H1 (cell line): Measurements from ENCODE around the gene HMX1. TPM values are rescaled to one million over a fixed set of nuclear protein-coding genes. Genes with fewer than 3 reads are reported as not detected.

Experiments used
- CTCF ChIA-PET: fragments of 300-600 bp; sonication (Branson Sonifier 250); formaldehyde crosslinking; loops from one replicate; lab custom pipeline; 2021; ENCODE audit not compliant: partially characterized antibody; lab: Charles Lee
- POLR2A ChIA-PET: fragments of 300-600 bp; sonication (Branson Sonifier 250); formaldehyde crosslinking; loops from one replicate; lab custom pipeline; 2021; ENCODE audit warnings: inconsistent platforms; ENCODE audit not compliant: partially characterized antibody; lab: Charles Lee
- DNase-seq, 2 experiments: peaks; one replicate each; pipeline versions ENCODE4 v3.0.0 to v3.0.0-alpha.2; 2010 to 2022; ENCODE audit warnings: low spot score in 2 of 2, low read depth in 1 of 2, mixed read lengths in 1 of 2
- FAIRE-seq: peaks from 2 replicates; lab custom pipeline; 2011; peaks lifted over from hg19 to GRCh38; lab: Jason Lieb, UNC
- H2AFZ ChIP-seq: 2 replicates; pipeline ENCODE4 v1.8.1; 2012; ENCODE audit warnings: low read length, inconsistent platforms
- H2AK5ac ChIP-seq: 2 replicates; pipeline ENCODE4 v1.6.1; 2013; ENCODE audit warnings: low read depth, low read length
- H2BK120ac ChIP-seq: replicated peaks from 2 replicates; pipeline ENCODE3; 2013; ENCODE audit warnings: low read depth, low read length, inconsistent platforms
- H2BK12ac ChIP-seq: 2 replicates; pipeline ENCODE4 v1.6.1; 2013; ENCODE audit warnings: low read depth, low read length
- H2BK15ac ChIP-seq: 2 replicates; pipeline ENCODE4 v1.6.1; 2013; ENCODE audit warnings: low read length
- H2BK20ac ChIP-seq: 2 replicates; pipeline ENCODE4 v1.6.1; 2013; ENCODE audit warnings: low read length
- H2BK5ac ChIP-seq: 2 replicates; pipeline ENCODE4 v1.6.1; 2013; ENCODE audit warnings: low read depth, low read length
- H3K14ac ChIP-seq: 2 replicates; pipeline ENCODE4 v1.6.1; 2013; ENCODE audit warnings: inconsistent platforms; ENCODE audit not compliant: insufficient read length
- H3K18ac ChIP-seq: 2 replicates; pipeline ENCODE4 v1.6.1; 2013; ENCODE audit warnings: low read length; ENCODE audit errors: extremely low read depth
- H3K23ac ChIP-seq: 2 replicates; pipeline ENCODE4 v1.6.1; 2013; ENCODE audit warnings: inconsistent platforms; ENCODE audit not compliant: insufficient read length
- H3K23me2 ChIP-seq: 2 replicates; pipeline ENCODE4 v1.6.1; 2013; ENCODE audit warnings: low read depth, low read length
- H3K27ac ChIP-seq: 2 replicates; pipeline ENCODE4 v1.6.1; 2011; ENCODE audit warnings: low read depth, low read length, inconsistent platforms
- H3K27me3 ChIP-seq, 4 experiments: replicated peaks in 1 of 4; 1 replicate in 1 of 4; 2 replicates in 3 of 4; pipeline versions ENCODE4 v1.6.1 to v1.8.1; 2011 to 2013; ENCODE audit warnings: low read length in 3 of 4, mild to moderate bottlenecking in 3 of 4, inconsistent platforms in 2 of 4, mixed read lengths in 2 of 4, moderate library complexity in 1 of 4; ENCODE audit not compliant: control insufficient read depth in 3 of 4, insufficient read depth in 3 of 4; ENCODE audit errors: extremely low read depth in 1 of 4
- H3K36me3 ChIP-seq, 4 experiments: 2 replicates each; pipeline versions ENCODE4 v1.6.1 to v1.8.1; 2011 to 2013; ENCODE audit warnings: mild to moderate bottlenecking in 4 of 4, low read length in 3 of 4, moderate library complexity in 2 of 4, control low read depth in 1 of 4, inconsistent platforms in 1 of 4; ENCODE audit not compliant: insufficient read depth in 4 of 4, control insufficient read depth in 2 of 4
- H3K4ac ChIP-seq: replicated peaks from 2 replicates; pipeline ENCODE3; 2013; ENCODE audit warnings: low read length, low read depth, mixed read lengths, inconsistent platforms; ENCODE audit not compliant: insufficient read length
- H3K4me1 ChIP-seq, 4 experiments: replicated peaks in 1 of 4; 1 replicate in 1 of 4; 2 replicates in 3 of 4; pipeline versions ENCODE4 v1.6.1 to v1.8.1; 2011 to 2013; ENCODE audit warnings: low read length in 3 of 4, inconsistent platforms in 2 of 4, mixed read lengths in 1 of 4; ENCODE audit not compliant: insufficient read depth in 4 of 4, control insufficient read depth in 3 of 4
- H3K4me2 ChIP-seq, 2 experiments: 2 replicates each; pipeline versions ENCODE4 v1.6.1 to v1.8.1; 2011 to 2013; ENCODE audit warnings: low read depth in 2 of 2, low read length in 2 of 2, control low read depth in 1 of 2, inconsistent platforms in 1 of 2, mild to moderate bottlenecking in 1 of 2; ENCODE audit not compliant: insufficient read depth in 1 of 2
- H3K4me3 ChIP-seq, 4 experiments: fragments of 200-600, 300-600 bp in 1 of 4; sonication (generic), shearing (Covaris generic), sonication (Bioruptor Twin) in 1 of 4; 2 replicates each; pipeline versions ENCODE4 v1.5.1 to v1.8.1; 2011 to 2016; ENCODE audit warnings: low read length in 4 of 4, low read depth in 3 of 4, control low read depth in 2 of 4, inconsistent platforms in 2 of 4, mild to moderate bottlenecking in 2 of 4, mixed read lengths in 1 of 4, moderate library complexity in 1 of 4; ENCODE audit not compliant: insufficient read depth in 2 of 4; ENCODE audit errors: extremely low read depth in 1 of 4
- H3K56ac ChIP-seq: replicated peaks from 2 replicates; pipeline ENCODE3; 2013; ENCODE audit warnings: low read depth, mild to moderate bottlenecking, mixed read lengths, low read length, inconsistent platforms; ENCODE audit not compliant: insufficient read length
- H3K79me1 ChIP-seq: 2 replicates; pipeline ENCODE4 v1.6.1; 2013; ENCODE audit warnings: low read depth, low read length, control low read depth
- H3K79me2 ChIP-seq, 2 experiments: 2 replicates each; pipeline versions ENCODE4 v1.6.1 to v1.8.1; 2012 to 2013; ENCODE audit warnings: low read length in 2 of 2, mild to moderate bottlenecking in 2 of 2, inconsistent platforms in 1 of 2; ENCODE audit not compliant: insufficient read depth in 2 of 2, control insufficient read depth in 1 of 2
- H3K9ac ChIP-seq, 4 experiments: replicated peaks in 1 of 4; 1 replicate in 1 of 4; 2 replicates in 3 of 4; pipeline versions ENCODE4 v1.6.1 to v1.8.1; 2011 to 2013; ENCODE audit warnings: low read depth in 3 of 4, low read length in 3 of 4, control low read depth in 2 of 4, mild to moderate bottlenecking in 2 of 4, moderate library complexity in 2 of 4, inconsistent platforms in 1 of 4; ENCODE audit errors: extremely low read depth in 1 of 4
- H3K9me3 ChIP-seq, 2 experiments: 2 replicates each; pipeline versions ENCODE4 v1.6.1 to v1.8.1; 2012 to 2013; ENCODE audit warnings: mild to moderate bottlenecking in 2 of 2, moderate library complexity in 2 of 2, control low read depth in 1 of 2, inconsistent platforms in 1 of 2, low read depth in 1 of 2, low read length in 1 of 2, mixed read lengths in 1 of 2; ENCODE audit not compliant: insufficient read depth in 2 of 2
- H4K20me1 ChIP-seq, 2 experiments: replicated peaks in 1 of 2; 2 replicates each; pipeline versions ENCODE3 to v1.8.1; 2011 to 2013; ENCODE audit warnings: inconsistent platforms in 2 of 2, low read length in 2 of 2, mild to moderate bottlenecking in 1 of 2; ENCODE audit not compliant: insufficient read depth in 2 of 2, control insufficient read depth in 1 of 2
- H4K5ac ChIP-seq: 2 replicates; pipeline ENCODE4 v1.6.1; 2013; ENCODE audit warnings: low read length, low read depth, mixed read lengths, inconsistent platforms; ENCODE audit not compliant: insufficient read length
- H4K8ac ChIP-seq: 2 replicates; pipeline ENCODE4 v1.8.0; 2013; ENCODE audit warnings: mild to moderate bottlenecking, moderate library complexity, low read length, inconsistent platforms; ENCODE audit not compliant: insufficient read depth; ENCODE audit errors: extremely low read depth
- H4K91ac ChIP-seq: replicated peaks from 2 replicates; pipeline ENCODE3; 2013; ENCODE audit warnings: low read length, mixed read lengths, inconsistent platforms; ENCODE audit not compliant: insufficient read length
- E2F6 ChIP-seq: IDR thresholded peaks from 2 replicates; pipeline ENCODE4 v1.6.1; 2012; ENCODE audit warnings: inconsistent platforms
- EZH2 ChIP-seq: fragments of 200-600 bp; sonication (generic); IDR thresholded peaks from 2 replicates; pipeline ENCODE4 v1.7.1; 2012; ENCODE audit warnings: low read depth, mild to moderate bottlenecking, moderate library complexity, low read length, inconsistent platforms; ENCODE audit not compliant: severe bottlenecking
- MAFK ChIP-seq: IDR thresholded peaks from 2 replicates; pipeline ENCODE4 v1.6.1; 2012; ENCODE audit warnings: low read depth, mild to moderate bottlenecking, improper control_type of control experiment, low read length
- POU5F1 ChIP-seq: IDR thresholded peaks from 2 replicates; pipeline ENCODE4 v1.6.1; 2011; ENCODE audit warnings: low read depth, mild to moderate bottlenecking, low read length, moderate library complexity
- RXRA ChIP-seq: IDR thresholded peaks from 2 replicates; pipeline ENCODE4 v1.6.1; 2011; ENCODE audit warnings: low read depth, mild to moderate bottlenecking, low read length, moderate library complexity; ENCODE audit not compliant: insufficient read depth
- WGBS, 2 experiments: shearing (Covaris generic) in 1 of 2; methylation state at CpG; one replicate each; pipeline versions ENCODE4 v1.1.6 to v1.1.7; 2013 to 2015; ENCODE audit warnings: low lambda C conversion rate in 2 of 2, mixed read lengths in 2 of 2, inconsistent platforms in 1 of 2, low coverage in 1 of 2, missing lambda C conversion rate in 1 of 2; ENCODE audit not compliant: insufficient replicate concordance in 2 of 2, insufficient coverage in 1 of 2, insufficient read length in 1 of 2; ENCODE audit errors: extremely low coverage in 1 of 2, missing lambda C conversion rate in 1 of 2; 5-methylcytosine and 5-hydroxymethylcytosine counted together
- polyA plus RNA-seq, 7 experiments: library from polyadenylated mRNA; depleted of rRNA in 3 of 7; stranded (reverse) in 5 of 7; unstranded in 2 of 7; fragments of >200 nt in 5 of 7; fragments of 200-250 nt in 2 of 7; gene quantifications; 1 replicate in 5 of 7; 2 replicates in 1 of 7; 4 replicates in 1 of 7; pipeline versions ENCODE4 v1.2.1 to v1.2.3, GENCODE V29; 2011 to 2013; ENCODE audit warnings: missing spikeins in 2 of 7, mixed read lengths in 2 of 7
- total RNA-seq: library from RNA; stranded (reverse); fragmentation: NEBNext Ultra II Directional; extraction: Animal tissue kit (Norgen Biotek cat#: 25700); gene quantifications from 2 replicates; pipeline ENCODE4 v1.2.1, GENCODE V29; 2021

HMX1 gene
- total and polyA plus RNA-seq, 2 of the 8 experiments (the other 6 are each of a cell fraction or from before 2014, with no cell fraction given): 0.26 TPM; not detected in 1

- no peak overlapping the region for H3K14ac ChIP-seq
- no peak overlapping the region for H3K56ac ChIP-seq
- no peak overlapping the region for H2AFZ ChIP-seq
- H2AK5ac ChIP-seq: no peak overlapping the region
- H3K79me2 ChIP-seq: no peaks in the 10 kb centered on the region
- H2BK20ac ChIP-seq: no peak overlapping the region
- no peaks in the 10 kb centered on the region for H3K23me2 ChIP-seq
- H3K36me3 ChIP-seq: no peaks in the 10 kb centered on the region
- no peak overlapping the region for H3K27ac ChIP-seq
- no peak overlapping the region for H2BK12ac ChIP-seq
- H4K8ac ChIP-seq: peak overlapping the region; percentile 36; the same call in 1 of the 2 replicates
- no peak overlapping the region for H3K4me2 ChIP-seq
- FAIRE-seq (no peak), DNase-seq (no peak)
- no peak overlapping the region for H4K5ac ChIP-seq
- H3K9ac ChIP-seq: no peak overlapping the region
- H3K4me3 ChIP-seq: no peak overlapping the region
- H3K4me1 ChIP-seq: no peaks in the 10 kb centered on the region
- H2BK15ac ChIP-seq: no peak overlapping the region
- H3K23ac ChIP-seq: no peak overlapping the region
- H3K27me3 ChIP-seq: no peaks in the 10 kb centered on the region
- no peak overlapping the region for H2BK120ac ChIP-seq
- CTCF ChIA-PET: interaction anchor here (0.9 to 1.7 kb wide), 5 partner anchors 9 to 157 kb away, joined by 3 to 5 read pairs (median 3); no protein-coding TSS in a partner anchor
- POLR2A ChIA-PET: no interaction called here
- H2BK5ac ChIP-seq: no peak overlapping the region
- H4K20me1 ChIP-seq: no peaks in the 10 kb centered on the region
- no peaks in the 10 kb centered on the region for H3K79me1 ChIP-seq
- H4K91ac ChIP-seq: no peak overlapping the region
- no peak for TF ChIP-seq E2F6
- TF ChIP-seq EZH2: no peak
- no peak for TF ChIP-seq POU5F1
- TF ChIP-seq RXRA: no peak
- no peak for TF ChIP-seq MAFK
- H3K9me3 ChIP-seq: peaks cover 0 to 7% of the 10 kb centered on the region in 2 experiments; a peak in 2 of 4 replicates
- no peak overlapping the region for H3K18ac ChIP-seq
- no peak overlapping the region for H3K4ac ChIP-seq
- 83% methylated on average over 11 of the region's 13 CpGs; no CpG with 5 or more reads in 1 of the 2 experiments for WGBS, 2 experiments
These were observed 40.2 kb downstream of the HMX1 start for GRCh38 chr4:8831221-8832112.
